ENCODE measurements around the gene TSFM.

Gene TSFM

GRCh38 chr12:57795354-57795753 lies 12.8 kb downstream of the TSFM start:
- Histone ChIP-seq H3K9ac (ENCODE audit: low read length) (no peak overlapping the region), H3K4me3 (ENCODE audit: low read length) (no peak overlapping the region), H3K27me3 (replicated peaks; ENCODE audit: control insufficient read depth, insufficient read depth, low read length) (no peaks in the 10 kb centered on the region), H3K4me1 (ENCODE audit: control insufficient read depth, insufficient read depth, low read length) (peaks cover 12% of the 10 kb centered on the region), H3K36me3 (ENCODE audit: control insufficient read depth, insufficient read depth, low read length, severe bottlenecking) (peaks cover 75% of the 10 kb centered on the region), H3K9me3 (ENCODE audit: control insufficient read depth, low read length) (no peaks in the 10 kb centered on the region)
- DNase-seq (ENCODE audit: low read depth), result no peak

GRCh38 chr12:57796996-57797395 lies 14.4 kb downstream of the TSFM start:
- no peaks in the 10 kb centered on the region for H3K9me3 ChIP-seq (ENCODE audit: control insufficient read depth, low read length)
- no peak overlapping the region for H3K4me3 ChIP-seq (ENCODE audit: low read length)
- peaks cover 79% of the 10 kb centered on the region for H3K36me3 ChIP-seq (ENCODE audit: control insufficient read depth, insufficient read depth, low read length, severe bottlenecking)

GRCh38 chr12:57797933-57798332 lies 15.3 kb downstream of the TSFM start:
- Histone ChIP-seq H3K4me1 (ENCODE audit: control insufficient read depth, insufficient read depth, low read length) (peaks cover 12% of the 10 kb centered on the region), H3K4me3 (ENCODE audit: low read length) (no peak overlapping the region), H3K9me3 (ENCODE audit: control insufficient read depth, low read length) (no peaks in the 10 kb centered on the region), H3K36me3 (ENCODE audit: control insufficient read depth, insufficient read depth, low read length, severe bottlenecking) (peaks cover 79% of the 10 kb centered on the region), H3K9ac (ENCODE audit: low read length) (no peak overlapping the region), H3K27me3 (replicated peaks; ENCODE audit: control insufficient read depth, insufficient read depth, low read length) (no peaks in the 10 kb centered on the region)
- no peak for DNase-seq (ENCODE audit: low read depth)

More at GRCh38 chr12:57796996-57797395, 14.4 kb downstream of the TSFM start:
- H3K27me3 ChIP-seq (replicated peaks; ENCODE audit: control insufficient read depth, insufficient read depth, low read length), result no peaks in the 10 kb centered on the region
- no peak for DNase-seq (ENCODE audit: low read depth)
- peaks cover 12% of the 10 kb centered on the region for H3K4me1 ChIP-seq (ENCODE audit: control insufficient read depth, insufficient read depth, low read length)
- no peak overlapping the region for H3K9ac ChIP-seq (ENCODE audit: low read length)

- no peak for DNase-seq (ENCODE audit: low read depth)
- H3K27me3 ChIP-seq (replicated peaks; ENCODE audit: control insufficient read depth, insufficient read depth, low read length), result no peaks in the 10 kb centered on the region
- no peak overlapping the region for H3K9ac ChIP-seq (ENCODE audit: low read length)
- H3K4me1 ChIP-seq (ENCODE audit: control insufficient read depth, insufficient read depth, low read length), result peaks cover 5% of the 10 kb centered on the region
- H3K9me3 ChIP-seq (ENCODE audit: control insufficient read depth, low read length), result no peaks in the 10 kb centered on the region
- H3K36me3 ChIP-seq (ENCODE audit: control insufficient read depth, insufficient read depth, low read length, severe bottlenecking), result peaks cover 77% of the 10 kb centered on the region
- H3K4me3 ChIP-seq (ENCODE audit: low read length), result no peak overlapping the region
These were observed 18.4 kb downstream of the TSFM start for GRCh38 chr12:57800965-57801364.

DNA sequence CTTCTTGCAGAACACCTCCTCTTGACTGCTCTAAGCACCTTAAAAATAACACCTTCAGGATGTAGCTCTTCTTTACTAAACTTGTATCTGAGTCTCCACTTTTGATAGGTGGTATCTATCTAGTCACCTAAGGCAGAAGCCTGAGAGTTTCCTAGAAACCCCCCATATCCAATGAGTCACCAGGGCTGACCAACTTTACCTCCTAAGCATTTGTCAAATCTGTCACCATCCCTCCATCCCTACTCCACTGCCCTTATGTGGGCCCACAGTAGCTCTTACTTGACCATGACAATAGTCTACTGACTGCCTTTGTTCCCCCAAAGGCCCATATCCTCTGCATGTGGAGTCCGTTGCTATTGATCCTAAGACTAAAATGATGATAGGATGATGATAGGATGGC lies 20.0 kb downstream of the TSFM start:
- Histone ChIP-seq H3K27me3 (replicated peaks; ENCODE audit: control insufficient read depth, insufficient read depth, low read length) (no peaks in the 10 kb centered on the region), H3K4me1 (ENCODE audit: control insufficient read depth, insufficient read depth, low read length) (peaks cover 5% of the 10 kb centered on the region), H3K9ac (ENCODE audit: low read length) (no peak overlapping the region), H3K4me3 (ENCODE audit: low read length) (no peak overlapping the region), H3K36me3 (ENCODE audit: control insufficient read depth, insufficient read depth, low read length, severe bottlenecking) (peaks cover 77% of the 10 kb centered on the region), H3K9me3 (ENCODE audit: control insufficient read depth, low read length) (no peaks in the 10 kb centered on the region)
- DNase-seq (ENCODE audit: low read depth), result no peak

GRCh38 chr12:57803319-57803893 lies 20.8 kb downstream of the TSFM start:
- H3K4me1 ChIP-seq (ENCODE audit: control insufficient read depth, insufficient read depth, low read length), result peaks cover 5% of the 10 kb centered on the region
- H3K27me3 ChIP-seq (replicated peaks; ENCODE audit: control insufficient read depth, insufficient read depth, low read length), result no peaks in the 10 kb centered on the region
- no peak overlapping the region for H3K4me3 ChIP-seq (ENCODE audit: low read length)
- H3K36me3 ChIP-seq (ENCODE audit: control insufficient read depth, insufficient read depth, low read length, severe bottlenecking), result peaks cover 78% of the 10 kb centered on the region
- H3K9me3 ChIP-seq (ENCODE audit: control insufficient read depth, low read length), result no peaks in the 10 kb centered on the region
- peak; percentile 71 for DNase-seq (ENCODE audit: low read depth)
- peak overlapping the region; percentile 35 for H3K9ac ChIP-seq (ENCODE audit: low read length)

GRCh38 chr12:57806677-57807076 lies 24.1 kb downstream of the TSFM start:
- DNase-seq (ENCODE audit: low read depth), result no peak
- H3K4me3 ChIP-seq (ENCODE audit: low read length), result no peak overlapping the region
- no peaks in the 10 kb centered on the region for H3K9me3 ChIP-seq (ENCODE audit: control insufficient read depth, low read length)
- H3K36me3 ChIP-seq (ENCODE audit: control insufficient read depth, insufficient read depth, low read length, severe bottlenecking), result peaks cover 82% of the 10 kb centered on the region
- H3K27me3 ChIP-seq (replicated peaks; ENCODE audit: control insufficient read depth, insufficient read depth, low read length), result no peaks in the 10 kb centered on the region
- H3K4me1 ChIP-seq (ENCODE audit: control insufficient read depth, insufficient read depth, low read length), result peaks cover 5% of the 10 kb centered on the region
- no peak overlapping the region for H3K9ac ChIP-seq (ENCODE audit: low read length)

GRCh38 chr12:57807285-57807684 lies 24.7 kb downstream of the TSFM start:
- H3K4me1 ChIP-seq (ENCODE audit: control insufficient read depth, insufficient read depth, low read length), result peaks cover 5% of the 10 kb centered on the region
- DNase-seq (ENCODE audit: low read depth), result no peak
- H3K4me3 ChIP-seq (ENCODE audit: low read length), result no peak overlapping the region
- H3K9ac ChIP-seq (ENCODE audit: low read length), result no peak overlapping the region
- no peaks in the 10 kb centered on the region for H3K27me3 ChIP-seq (replicated peaks; ENCODE audit: control insufficient read depth, insufficient read depth, low read length)
- H3K36me3 ChIP-seq (ENCODE audit: control insufficient read depth, insufficient read depth, low read length, severe bottlenecking), result peaks cover 82% of the 10 kb centered on the region
- no peaks in the 10 kb centered on the region for H3K9me3 ChIP-seq (ENCODE audit: control insufficient read depth, low read length)

GRCh38 chr12:57808351-57808750 lies 25.8 kb downstream of the TSFM start:
- Histone ChIP-seq H3K4me1 (ENCODE audit: control insufficient read depth, insufficient read depth, low read length) (peaks cover 4% of the 10 kb centered on the region), H3K36me3 (ENCODE audit: control insufficient read depth, insufficient read depth, low read length, severe bottlenecking) (peaks cover 79% of the 10 kb centered on the region)

GRCh38 chr12:57809425-57809824 lies 26.8 kb downstream of the TSFM start:
- no peak overlapping the region for H3K9ac ChIP-seq (ENCODE audit: low read length)
- DNase-seq (ENCODE audit: low read depth), result no peak
- peaks cover 6% of the 10 kb centered on the region for H3K4me1 ChIP-seq (ENCODE audit: control insufficient read depth, insufficient read depth, low read length)
- peaks cover 71% of the 10 kb centered on the region for H3K36me3 ChIP-seq (ENCODE audit: control insufficient read depth, insufficient read depth, low read length, severe bottlenecking)
- H3K4me3 ChIP-seq (ENCODE audit: low read length), result no peak overlapping the region
- no peaks in the 10 kb centered on the region for H3K9me3 ChIP-seq (ENCODE audit: control insufficient read depth, low read length)
- H3K27me3 ChIP-seq (replicated peaks; ENCODE audit: control insufficient read depth, insufficient read depth, low read length), result no peaks in the 10 kb centered on the region

More at GRCh38 chr12:57808351-57808750, 25.8 kb downstream of the TSFM start:
- Histone ChIP-seq H3K9ac (ENCODE audit: low read length) (no peak overlapping the region), H3K27me3 (replicated peaks; ENCODE audit: control insufficient read depth, insufficient read depth, low read length) (no peaks in the 10 kb centered on the region), H3K4me3 (ENCODE audit: low read length) (no peak overlapping the region), H3K9me3 (ENCODE audit: control insufficient read depth, low read length) (no peaks in the 10 kb centered on the region)
- no peak for DNase-seq (ENCODE audit: low read depth)

- Histone ChIP-seq H3K9ac (ENCODE audit: low read length) (no peak overlapping the region), H3K9me3 (ENCODE audit: control insufficient read depth, low read length) (no peaks in the 10 kb centered on the region), H3K4me1 (ENCODE audit: control insufficient read depth, insufficient read depth, low read length) (peaks cover 15% of the 10 kb centered on the region), H3K27me3 (replicated peaks; ENCODE audit: control insufficient read depth, insufficient read depth, low read length) (no peaks in the 10 kb centered on the region), H3K4me3 (ENCODE audit: low read length) (no peak overlapping the region), H3K36me3 (ENCODE audit: control insufficient read depth, insufficient read depth, low read length, severe bottlenecking) (peaks cover 71% of the 10 kb centered on the region)
- peak; percentile 28 for DNase-seq (ENCODE audit: low read depth)
These were observed 27.9 kb downstream of the TSFM start for GRCh38 chr12:57810450-57810849.

All from adipocyte (in vitro differentiated cells).